HCT116 (cell line): ENCODE measurements around the gene RNF113B. TPM values are rescaled to one million over a fixed set of nuclear protein-coding genes. Genes with fewer than 3 reads are reported as not detected.

Experiments used
- ATAC-seq: fragments of 200-7000 bp; cut with Tn5 transposase; 2 replicates; pipeline ENCODE4 v1.9.1; 2020; ENCODE audit warnings: mild to moderate bottlenecking, moderate library complexity
- Bru-seq: library from RNA; stranded (reverse); fragments of 400-500 nt; gene quantifications from one replicate; lab custom pipeline; 2021; lab: Mats Ljungman, UMichigan
- BruChase-seq, 2 experiments: library from RNA; stranded (reverse); fragments of 400-500 nt; gene quantifications; one replicate each; lab custom pipeline; 2021; lab: Mats Ljungman, UMichigan
- BruUV-seq: library from RNA; stranded (reverse); fragments of 400-500 nt; replicated peaks from 2 replicates; lab custom pipeline; 2021; lab: Mats Ljungman, UMichigan
- CTCF ChIA-PET: fragments of 300-600 bp; sonication (Branson Sonifier 250); formaldehyde crosslinking; loops from one replicate; lab custom pipeline; 2021; ENCODE audit warnings: antibody characterized with exemption; lab: Charles Lee
- POLR2A ChIA-PET: fragments of 300-600, 350-600 bp; sonication (Branson Sonifier 250); formaldehyde crosslinking; loops from one replicate; lab custom pipeline; 2021; ENCODE audit warnings: antibody characterized with exemption; lab: Charles Lee
- RAD21 ChIA-PET, 2 experiments: fragments of 300-600 bp; sonication (Branson Sonifier 250); formaldehyde crosslinking; loops; one replicate each; lab custom pipeline; 2023; ENCODE audit warnings: low total read pairs in 2 of 2; ENCODE audit not compliant: uncharacterized antibody in 2 of 2, unreplicated experiment in 2 of 2, low non-redundant PET in 1 of 2; lab: Charles Lee
- DNase-seq: peaks from one replicate; pipeline ENCODE4 v3.0.0-alpha.2; 2010; ENCODE audit warnings: low read depth, low spot score
- H2AFZ ChIP-seq: fragments of 200-600 bp; shearing (Covaris generic), sonication (generic); 2 replicates; pipeline ENCODE4 v1.6.1; 2017; ENCODE audit warnings: low read depth, mixed run types, mixed read lengths, antibody characterized with exemption, low read length; ENCODE audit not compliant: poor library complexity, severe bottlenecking
- H3K27ac ChIP-seq: 2 replicates; pipeline ENCODE4 v1.5.1; 2012; ENCODE audit warnings: low read depth, low read length
- H3K27me3 ChIP-seq: fragments of 200-600 bp; sonication (generic); 2 replicates; pipeline ENCODE4 v1.6.1; 2016; ENCODE audit warnings: mixed run types, low read length, mixed read lengths; ENCODE audit not compliant: insufficient read depth
- H3K36me3 ChIP-seq, 2 experiments: fragments of 200-500 bp in 1 of 2; fragments of 200-600 bp in 1 of 2; sonication (Bioruptor generic) in 1 of 2; sonication (generic) in 1 of 2; 2 replicates each; pipeline versions ENCODE4 v1.5.1 to v1.6.1; 2014 to 2016; ENCODE audit warnings: low read length in 2 of 2, inconsistent platforms in 1 of 2, mixed read lengths in 1 of 2, mixed run types in 1 of 2; ENCODE audit not compliant: insufficient read depth in 2 of 2, control insufficient read depth in 1 of 2
- H3K4me1 ChIP-seq, 2 experiments: fragments of 200-600 bp in 1 of 2; sonication (generic) in 1 of 2; 2 replicates each; pipeline versions ENCODE4 v1.5.1 to v1.6.1; 2012 to 2017; ENCODE audit warnings: low read length in 2 of 2, inconsistent platforms in 1 of 2, mild to moderate bottlenecking in 1 of 2, mixed read lengths in 1 of 2, mixed run types in 1 of 2, moderate library complexity in 1 of 2; ENCODE audit not compliant: insufficient read depth in 2 of 2, control insufficient read depth in 1 of 2
- H3K4me2 ChIP-seq: fragments of 200-600 bp; sonication (generic); 2 replicates; pipeline ENCODE4 v1.6.1; 2017; ENCODE audit warnings: mixed run types, low read length, mixed read lengths
- H3K4me3 ChIP-seq, 2 experiments: fragments of 200-600 bp in 1 of 2; sonication (generic) in 1 of 2; replicated peaks in 1 of 2; 2 replicates each; pipeline ENCODE4 v1.5.1; 2011 to 2016; ENCODE audit warnings: low read length in 2 of 2, control low read depth in 1 of 2, low read depth in 1 of 2, mild to moderate bottlenecking in 1 of 2, mixed read lengths in 1 of 2, mixed run types in 1 of 2
- H3K79me2 ChIP-seq: fragments of 200-600 bp; sonication (generic); 2 replicates; pipeline ENCODE4 v1.6.1; 2017; ENCODE audit warnings: mild to moderate bottlenecking, mixed run types, low read length, moderate library complexity, mixed read lengths; ENCODE audit not compliant: insufficient read depth
- H3K9ac ChIP-seq: fragments of 200-600 bp; sonication (generic); 2 replicates; pipeline ENCODE4 v1.6.1; 2016; ENCODE audit warnings: low read length, mixed read lengths
- H3K9me2 ChIP-seq: fragments of 200-600 bp; sonication (generic), shearing (Covaris generic); 2 replicates; pipeline ENCODE4 v1.6.1; 2017; ENCODE audit warnings: mixed run types, mild to moderate bottlenecking, moderate library complexity; ENCODE audit not compliant: insufficient read depth
- H3K9me3 ChIP-seq, 2 experiments: fragments of 200-500 bp in 1 of 2; fragments of 200-600 bp in 1 of 2; sonication (Bioruptor generic) in 1 of 2; sonication (generic) in 1 of 2; 2 replicates each; pipeline ENCODE4 v1.6.1; 2014 to 2017; ENCODE audit warnings: low read length in 2 of 2, mixed read lengths in 2 of 2, inconsistent platforms in 1 of 2, low read depth in 1 of 2, mild to moderate bottlenecking in 1 of 2, mixed run types in 1 of 2, moderate library complexity in 1 of 2; ENCODE audit not compliant: control insufficient read depth in 1 of 2, insufficient read depth in 1 of 2
- H4K20me1 ChIP-seq: fragments of 200-600 bp; sonication (generic), shearing (Covaris generic); 2 replicates; pipeline ENCODE4 v1.6.1; 2017; ENCODE audit warnings: mixed run types, mild to moderate bottlenecking, moderate library complexity; ENCODE audit not compliant: insufficient read depth
- CBX3 ChIP-seq: IDR thresholded peaks from 2 replicates; pipeline ENCODE4 v1.6.1; 2012; ENCODE audit warnings: low read depth
- CEBPB ChIP-seq: IDR thresholded peaks from 2 replicates; pipeline ENCODE4 v1.6.1; 2012; ENCODE audit warnings: low read depth
- EGR1 ChIP-seq: IDR thresholded peaks from 2 replicates; pipeline ENCODE4 v1.6.1; 2012; ENCODE audit warnings: low read depth
- FOSL1 ChIP-seq: IDR thresholded peaks from 2 replicates; pipeline ENCODE4 v1.6.1; 2012; ENCODE audit warnings: low read depth
- JUND ChIP-seq: IDR thresholded peaks from 2 replicates; pipeline ENCODE4 v1.6.1; 2012
- MAX ChIP-seq: IDR thresholded peaks from 2 replicates; pipeline ENCODE4 v1.6.1; 2012
- POLR2AphosphoS5 ChIP-seq: IDR thresholded peaks from 2 replicates; pipeline ENCODE4 v1.6.1; 2011; ENCODE audit warnings: mild to moderate bottlenecking, low read depth, low read length, moderate library complexity
- RAD21 ChIP-seq: IDR thresholded peaks from 2 replicates; pipeline ENCODE4 v1.6.1; 2012; ENCODE audit warnings: low read depth, mild to moderate bottlenecking
- SIN3A ChIP-seq: IDR thresholded peaks from 2 replicates; pipeline ENCODE4 v1.6.1; 2012; ENCODE audit warnings: low read depth
- SP1 ChIP-seq: IDR thresholded peaks from 2 replicates; pipeline ENCODE4 v1.6.1; 2012; ENCODE audit warnings: low read depth
- ZBTB33 ChIP-seq: IDR thresholded peaks from 2 replicates; pipeline ENCODE4 v1.6.1; 2011; ENCODE audit warnings: mild to moderate bottlenecking, low read length, moderate library complexity; ENCODE audit not compliant: insufficient replicate concordance; ENCODE audit errors: extremely low read depth
- ZFX ChIP-seq: fragments of 450-650 bp; IDR thresholded peaks from 2 replicates; pipeline ENCODE4 v1.6.1; 2017
- intact Hi-C: fragments of 100-400 bp; cut with micrococcal nuclease; formaldehyde crosslinking; loops from 2 replicates; pipeline ENCODE4 v1.10.0; 2022
- long read RNA-seq: library from polyadenylated mRNA; unstranded; transcript quantifications from one replicate; pipeline ENCODE4 v2.0.0, GENCODE V29; 2021; ENCODE audit not compliant: unreplicated experiment
- polyA plus RNA-seq: library from polyadenylated mRNA; unstranded; fragments of >200 nt; gene quantifications from 2 replicates; pipeline ENCODE4 v1.2.1, GENCODE V29; 2012; ENCODE audit warnings: missing spikeins
- total RNA-seq: library from RNA; stranded (reverse); gene quantifications from one replicate; pipeline ENCODE4 v1.2.1, GENCODE V29; 2021; ENCODE audit not compliant: unreplicated experiment
- TF ChIP-seq, protein P1 (sequence below): IDR thresholded peaks from 2 replicates; pipeline ENCODE4 v1.6.1; 2012

The RNF113B gene
- total RNA-seq (not detected), Bru-seq, nascent RNA (not detected), BruChase-seq, experiment 1, labeled RNA remaining after a 6-hour chase (not detected), BruChase-seq, experiment 2, labeled RNA remaining after a 2-hour chase (not detected)
- not detected in 2 replicates for polyA plus RNA-seq
- long read RNA-seq: 0 reads

DNA sequence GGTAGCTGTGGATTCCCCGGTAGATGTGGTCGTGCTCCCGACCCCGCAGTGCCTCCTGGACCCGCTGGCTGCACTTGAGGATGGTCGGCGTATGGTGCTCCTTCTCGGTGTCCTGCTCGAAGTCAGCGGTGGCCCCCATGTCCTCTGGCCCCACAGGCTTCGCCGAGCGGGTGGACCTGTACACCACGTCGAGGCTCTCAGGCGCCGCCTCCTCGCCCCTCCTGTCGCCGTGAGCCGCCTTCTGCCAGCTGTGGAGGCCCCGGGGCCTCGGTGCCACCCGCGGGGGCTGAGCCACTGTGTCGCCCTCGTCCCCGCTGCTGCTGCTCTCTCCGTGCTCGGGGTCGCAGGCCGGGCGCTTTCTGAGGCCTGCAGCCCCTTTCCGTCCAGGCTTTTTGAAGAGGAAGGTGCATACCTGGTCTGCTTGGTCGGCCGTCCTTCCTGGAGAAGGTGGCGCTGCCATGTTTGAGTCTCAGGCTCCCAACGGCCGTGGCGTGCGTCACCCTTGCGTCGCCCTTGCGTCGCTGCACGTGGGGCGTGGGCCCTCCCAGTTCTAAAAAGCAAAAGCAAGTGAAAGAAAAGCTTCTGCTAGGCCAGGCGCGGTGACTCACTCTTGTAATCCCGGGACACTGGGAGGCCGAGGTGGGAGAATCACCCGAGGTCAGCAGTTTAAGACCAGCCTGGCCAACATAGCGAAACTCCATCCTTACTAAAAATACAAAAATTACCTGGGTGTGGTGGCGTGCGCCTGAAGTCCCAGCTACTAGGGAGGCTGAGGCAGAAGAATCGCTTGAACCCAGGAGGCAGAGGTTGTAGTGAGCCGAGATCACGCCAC lies at the start of gene RNF113B:
Gene RNF113B, minus strand, starts transcription at position 493 of the 832 bp plus-strand sequence. Its CDS starts 33 bp downstream, at position 460.
- ChIA-PET CTCF (no interaction called here), POLR2A (no interaction called here)
- H4K20me1 ChIP-seq: no peaks in the 10 kb centered on the region

More for the DNA sequence above, at the start of gene RNF113B:
- Histone ChIP-seq H3K36me3 (no peaks in the 10 kb centered on the region), H3K27me3 (no peaks in the 10 kb centered on the region), H3K79me2 (peaks cover 3% of the 10 kb centered on the region; the same call in 1 of the 2 replicates), H3K9ac (no peak within 1 kb of the TSS), H3K9me2 (no peaks in the 10 kb centered on the region), H3K27ac (no peak within 1 kb of the TSS), H3K4me1 (peaks cover 23 to 24% of the 10 kb centered on the region in 2 experiments), H3K4me2 (no peak within 1 kb of the TSS), H2AFZ (no peak within 1 kb of the TSS), H3K9me3 (no peaks in the 10 kb centered on the region), H3K4me3 (no peak within 1 kb of the TSS)
- RAD21 ChIA-PET: no interaction called here
- intact Hi-C loops: no loop called here
- BruUV-seq: no TSS peak
- DNase-seq (no peak), ATAC-seq (no peak)
- TF ChIP-seq, protein P1, sequence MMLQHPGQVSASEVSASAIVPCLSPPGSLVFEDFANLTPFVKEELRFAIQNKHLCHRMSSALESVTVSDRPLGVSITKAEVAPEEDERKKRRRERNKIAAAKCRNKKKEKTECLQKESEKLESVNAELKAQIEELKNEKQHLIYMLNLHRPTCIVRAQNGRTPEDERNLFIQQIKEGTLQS: no peak
- TF ChIP-seq SP1: no peak
- TF ChIP-seq ZBTB33: no peak
- TF ChIP-seq POLR2AphosphoS5: no peak
- TF ChIP-seq JUND: no peak
- no peak for TF ChIP-seq RAD21
- no peak for TF ChIP-seq SIN3A
- no peak for TF ChIP-seq FOSL1
- no peak for TF ChIP-seq CBX3
- no peak for TF ChIP-seq EGR1
- no peak for TF ChIP-seq ZFX
- no peak for TF ChIP-seq CEBPB
- TF ChIP-seq MAX: no peak
